ENCODE measurements around the gene ADH1C.

ADH1C gene

GRCh38 chr4:99293357-99293756, 59.2 kb downstream of the ADH1C start:
- no peak for DNase-seq

- DNase-seq = no peak
These were observed 61.4 kb downstream of the ADH1C start, which contains the start of gene ADH1A for GRCh38 chr4:99290848-99291786. Gene ADH1A (minus strand): TSS chr4:99290985. CDS start chr4:99290914, 71 bp downstream.

Measured in NCI-H2029 treated with DMSO at 0.1 percent for 48 hours (cell line).